GM19351 (cell line): Measurements from ENCODE around the gene COMMD2.

Experiments
- ATAC-seq: cut with Tn5 transposase; IDR thresholded peaks from one replicate; pipeline ENCODE4 v1.9.1; 2021; ENCODE audit warnings: mild to moderate bottlenecking, moderate library complexity; ENCODE audit not compliant: unreplicated experiment

COMMD2 gene

GRCh38 chr3:149752051-149752787, at the start of gene COMMD2:
Gene COMMD2 (minus strand): TSS chr3:149752489. CDS start chr3:149752444, 45 bp downstream.
- ATAC-seq: peak; percentile 100

DNA sequence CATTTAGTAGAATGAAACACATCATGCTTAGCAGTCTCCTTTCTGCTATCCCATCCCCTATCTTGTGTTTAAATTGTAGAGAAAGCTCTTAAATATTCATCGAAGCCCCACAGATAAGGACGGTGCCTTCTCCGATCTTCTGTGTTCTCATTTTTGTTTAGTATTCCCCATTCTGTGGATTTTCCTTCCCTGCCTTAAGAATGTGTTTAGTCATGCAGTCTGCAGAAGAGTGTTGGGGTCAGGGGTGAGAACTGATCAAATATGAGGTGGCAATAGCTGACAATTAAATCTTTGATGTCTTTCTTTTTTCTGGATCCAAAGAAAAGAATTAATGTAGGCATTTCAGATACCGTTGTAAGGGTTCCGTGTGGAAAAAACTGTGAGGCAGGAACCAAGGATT, 49.4 kb upstream of the COMMD2 start:
- no peak for ATAC-seq

DNA sequence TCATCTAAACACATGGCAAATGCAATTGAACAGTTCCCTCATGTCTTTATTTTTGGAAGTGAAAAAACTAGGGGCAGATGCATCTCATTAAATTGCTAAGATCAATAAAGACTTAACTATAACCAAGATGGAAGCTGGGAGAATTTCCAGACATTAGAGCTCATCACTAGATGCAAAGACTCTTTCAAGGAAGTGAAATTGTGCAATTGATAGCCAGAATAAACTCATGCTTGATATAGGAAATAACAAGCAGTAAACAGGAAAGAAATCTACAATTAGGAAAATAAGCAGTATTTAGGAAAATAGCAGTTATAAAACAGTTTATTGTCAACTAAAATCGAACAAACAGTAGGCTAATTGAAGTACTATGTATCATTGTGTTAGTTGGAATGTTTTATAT, 48.9 kb upstream of the COMMD2 start:
- ATAC-seq: no peak

- ATAC-seq: no peak
Observed at GRCh38 chr3:149800693-149801092, 48.4 kb upstream of the COMMD2 start.

- ATAC-seq: no peak
Observed at GRCh38 chr3:149796026-149796425, 43.7 kb upstream of the COMMD2 start.

GRCh38 chr3:149792452-149793270, 40.4 kb upstream of the COMMD2 start, which contains the start of gene ANKUB1:
Gene ANKUB1 (minus strand): TSS chr3:149792554. CDS start chr3:149792366, 188 bp downstream.
- no peak for ATAC-seq

GRCh38 chr3:149790698-149791097, 38.4 kb upstream of the COMMD2 start:
- no peak for ATAC-seq

- no peak for ATAC-seq
Observed at GRCh38 chr3:149790268-149790667, 38.0 kb upstream of the COMMD2 start.

DNA sequence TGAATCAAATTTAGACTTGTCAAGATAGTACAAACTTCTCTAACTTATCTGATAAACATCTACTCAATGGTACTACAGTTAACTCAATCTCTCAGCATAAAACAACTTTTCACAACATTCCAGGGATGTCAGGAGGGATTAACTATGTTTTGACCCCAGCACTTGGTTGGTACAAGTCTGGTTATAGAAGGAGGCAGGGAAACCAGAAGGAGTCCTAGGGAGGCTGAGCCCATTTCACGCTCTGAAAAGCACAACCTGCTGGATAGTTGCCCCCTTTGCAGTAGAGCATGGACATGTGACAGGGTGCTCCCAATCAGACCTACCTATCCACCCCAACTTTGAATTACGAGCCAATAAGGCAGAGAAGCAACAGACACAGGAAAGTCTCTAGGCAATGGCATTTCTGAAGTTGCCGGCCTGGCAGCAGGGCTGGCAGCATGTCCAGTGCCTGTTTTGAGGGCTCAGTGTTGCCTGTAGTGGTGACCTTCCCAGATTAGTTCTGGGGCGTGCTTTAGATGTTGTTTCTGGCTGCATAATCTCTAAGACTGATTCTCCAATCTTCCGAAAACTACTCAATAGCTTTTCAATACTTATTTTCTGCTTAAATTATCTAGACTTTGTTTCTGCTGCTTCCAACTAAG, 31.9 kb upstream of the COMMD2 start:
- ATAC-seq: no peak

DNA sequence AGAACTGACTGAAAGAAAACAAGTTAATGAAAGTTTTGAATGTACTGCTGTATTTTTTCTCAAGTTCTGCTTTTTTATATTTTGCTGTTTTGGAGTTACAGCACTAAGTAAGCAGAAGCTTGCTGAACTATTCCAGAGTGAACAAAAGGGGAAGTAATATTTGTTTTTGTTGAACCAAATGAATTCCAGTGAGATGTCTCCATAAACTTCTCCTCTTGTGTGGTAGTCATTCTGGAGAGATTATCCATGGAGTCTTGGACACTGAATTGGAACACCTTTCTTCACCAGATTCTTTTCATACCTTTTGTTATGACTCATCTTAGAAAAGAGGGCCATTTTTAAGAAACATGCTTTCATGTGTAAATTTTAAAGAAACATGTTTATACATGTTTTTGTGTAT, 31.3 kb upstream of the COMMD2 start:
- no peak for ATAC-seq

GRCh38 chr3:149781741-149782140, 29.5 kb upstream of the COMMD2 start:
- ATAC-seq: no peak

- ATAC-seq: no peak
Observed at GRCh38 chr3:149781211-149781610, 28.9 kb upstream of the COMMD2 start.

DNA sequence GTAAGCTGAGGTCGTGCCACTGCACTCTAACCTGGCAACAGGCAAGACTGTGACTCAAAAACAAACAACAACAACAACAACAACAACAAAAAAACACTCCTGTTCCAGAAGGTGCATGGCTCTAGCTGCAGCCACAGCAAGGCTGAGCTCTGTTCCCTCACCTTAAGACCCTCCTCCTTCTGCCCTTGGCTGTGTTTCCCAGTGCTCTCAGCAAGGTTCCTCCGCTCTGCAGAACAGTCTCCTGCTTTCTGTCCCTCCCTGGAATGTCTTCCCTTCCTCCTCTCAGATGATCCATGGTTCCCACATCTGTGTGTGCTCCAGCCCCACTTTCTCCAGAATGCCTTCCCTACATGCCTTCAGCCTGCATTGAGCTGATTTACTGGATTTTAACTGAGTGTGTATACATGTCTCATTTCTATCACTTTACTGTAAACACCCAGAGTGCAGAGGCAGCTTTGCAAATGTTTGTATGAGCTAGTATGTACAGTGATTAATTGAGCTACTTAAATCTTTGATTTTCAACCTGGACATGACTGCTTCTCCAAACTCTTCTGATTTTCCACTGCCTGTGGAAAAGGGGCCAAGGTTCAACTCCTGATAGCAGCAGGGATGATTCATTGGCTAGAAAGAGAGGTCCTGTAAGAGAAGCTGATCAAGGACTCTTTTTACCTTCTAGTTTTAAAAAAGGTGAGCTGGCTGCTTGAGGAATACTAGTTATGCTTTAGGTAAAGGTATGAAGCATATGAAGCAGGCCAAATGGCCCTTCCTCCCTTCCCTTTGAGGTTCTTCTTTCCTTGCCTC, 25.3 kb upstream of the COMMD2 start:
- no peak for ATAC-seq

- ATAC-seq: no peak
Observed at GRCh38 chr3:149776170-149776569, 23.9 kb upstream of the COMMD2 start.

GRCh38 chr3:149772861-149773260, 20.6 kb upstream of the COMMD2 start:
- ATAC-seq: no peak

DNA sequence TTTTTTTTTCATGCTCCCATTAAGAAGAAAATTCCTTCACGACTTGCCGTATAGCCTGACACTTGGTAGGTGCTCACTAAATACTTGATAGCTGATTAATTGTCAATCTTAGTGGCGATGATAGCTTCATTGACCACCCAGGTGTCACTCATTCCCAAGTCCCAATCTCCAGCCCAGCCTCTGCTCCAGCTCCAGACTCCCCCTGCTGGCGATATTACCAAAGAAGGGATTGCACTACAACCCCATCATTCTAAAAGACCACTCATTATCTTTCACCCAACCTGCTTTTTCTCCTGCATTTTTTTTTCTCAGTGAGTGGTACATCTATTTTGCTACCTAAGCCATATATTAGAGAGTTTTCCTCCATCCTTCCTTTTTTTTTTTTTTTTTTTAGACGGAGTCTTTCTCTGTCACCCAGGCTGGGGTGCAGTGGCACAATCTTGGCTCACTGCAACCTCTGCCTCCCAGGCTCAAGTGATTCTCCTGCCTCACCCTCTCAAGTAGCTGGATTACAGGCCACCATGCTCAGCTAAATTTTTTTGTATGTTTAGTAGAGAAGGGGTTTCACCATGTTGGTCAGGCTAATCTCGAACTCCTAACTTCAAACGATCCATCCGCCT, 19.5 kb upstream of the COMMD2 start:
- ATAC-seq: no peak

GRCh38 chr3:149770246-149770645, 18.0 kb upstream of the COMMD2 start:
- no peak for ATAC-seq

DNA sequence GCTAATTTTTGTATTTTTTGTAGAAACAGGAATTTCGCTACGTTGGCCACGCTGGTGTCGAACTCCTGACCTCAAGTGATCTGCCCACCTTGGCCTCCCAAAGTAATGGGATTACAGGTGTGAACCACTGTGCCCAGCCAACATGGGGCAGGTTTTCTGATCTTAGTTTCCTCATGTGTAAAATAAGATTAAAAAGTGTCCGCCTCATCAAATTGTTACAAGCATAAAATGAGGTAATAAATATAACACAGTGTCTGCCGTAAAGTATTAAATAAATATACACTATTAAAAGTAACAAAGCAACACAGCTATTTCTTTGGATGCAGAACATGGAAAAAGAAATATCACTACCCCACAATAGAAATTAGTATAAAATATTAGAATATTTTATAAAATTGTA, 16.4 kb upstream of the COMMD2 start:
- no peak for ATAC-seq

- no peak for ATAC-seq
Observed at GRCh38 chr3:149767720-149768119, 15.4 kb upstream of the COMMD2 start.

DNA sequence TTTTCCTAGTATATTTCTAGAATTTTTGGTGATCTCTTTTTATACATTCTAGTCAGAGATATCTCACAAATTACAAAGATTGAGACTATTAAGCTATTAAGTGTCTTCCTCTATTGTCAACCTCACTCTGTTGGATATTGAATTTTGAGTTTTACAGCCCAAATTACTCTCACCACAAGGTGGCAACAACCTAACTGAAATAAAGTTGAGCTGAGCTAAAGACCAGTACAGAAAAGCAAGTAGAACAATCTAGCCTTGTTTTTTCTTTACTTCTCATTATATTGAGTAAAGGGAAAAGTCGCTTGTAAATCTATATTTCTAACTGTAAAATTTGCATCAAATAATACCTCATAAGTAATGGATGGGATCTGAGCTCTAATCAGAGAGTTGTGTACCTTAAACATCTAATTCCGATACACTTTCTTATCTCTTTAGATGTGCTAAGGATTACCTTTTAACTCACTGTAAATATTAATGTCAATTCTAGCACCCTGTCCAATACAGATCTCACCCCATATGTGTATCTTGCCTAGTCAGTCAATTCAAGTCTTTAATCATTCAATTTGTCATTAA, 13.6 kb upstream of the COMMD2 start:
- ATAC-seq: no peak
